Kidney epithelial cell (primary cell): ENCODE measurements around the gene DLGAP1. TPM values are rescaled to one million over a fixed set of nuclear protein-coding genes. Genes with fewer than 3 reads are reported as not detected.

Source experiments
- DNase-seq: peaks from one replicate; pipeline ENCODE4 v3.0.0-alpha.2; 2010; ENCODE audit warnings: low read depth
- H3K27me3 ChIP-seq: 2 replicates; pipeline ENCODE4 v1.6.0; 2011; ENCODE audit warnings: low read length; ENCODE audit not compliant: control insufficient read depth, insufficient read depth
- H3K36me3 ChIP-seq: 2 replicates; pipeline ENCODE4 v1.5.1; 2011; ENCODE audit warnings: low read length; ENCODE audit not compliant: control insufficient read depth, insufficient read depth
- H3K4me3 ChIP-seq: 2 replicates; pipeline ENCODE4 v1.5.1; 2011; ENCODE audit warnings: low read depth, mild to moderate bottlenecking, control low read depth, low read length
- total RNA-seq: library from RNA; depleted of rRNA; stranded (reverse); fragments of >200 nt; gene quantifications from 2 replicates; pipeline ENCODE4 v1.2.3, GENCODE V29; 2015
- TF ChIP-seq, protein P1 (sequence below): IDR thresholded peaks from 2 replicates; pipeline ENCODE4 v1.5.1; 2011; ENCODE audit warnings: mild to moderate bottlenecking, moderate library complexity, low read length, control low read depth, inconsistent platforms; ENCODE audit not compliant: insufficient read depth, poor library complexity, severe bottlenecking

The DLGAP1 gene
- total RNA-seq, 1 donor from 2014 or later = 2.6 TPM

DNA sequence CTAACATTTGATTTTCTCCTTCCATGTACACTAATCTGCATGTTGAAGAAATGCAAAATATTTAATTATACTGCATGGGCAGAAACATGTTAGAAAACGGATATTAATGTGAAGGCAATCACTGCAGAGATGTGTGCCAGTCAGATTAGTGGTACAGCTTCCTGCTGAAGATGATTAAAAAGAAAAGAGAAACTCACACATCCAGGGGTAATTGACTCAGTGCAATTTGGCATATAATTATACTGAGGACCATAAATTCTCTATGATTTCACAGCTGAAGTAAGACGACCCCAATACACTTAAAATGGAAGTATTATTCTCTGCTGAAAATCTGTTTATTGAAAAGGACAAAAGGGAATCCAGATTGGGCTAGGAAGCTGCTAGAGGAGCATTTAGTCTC is 761.7 kb downstream of the DLGAP1 start:
- H3K4me3 ChIP-seq = no peak overlapping the region
- DNase-seq = no peak
- no peaks in the 10 kb centered on the region for H3K36me3 ChIP-seq
- TF ChIP-seq, protein P1, sequence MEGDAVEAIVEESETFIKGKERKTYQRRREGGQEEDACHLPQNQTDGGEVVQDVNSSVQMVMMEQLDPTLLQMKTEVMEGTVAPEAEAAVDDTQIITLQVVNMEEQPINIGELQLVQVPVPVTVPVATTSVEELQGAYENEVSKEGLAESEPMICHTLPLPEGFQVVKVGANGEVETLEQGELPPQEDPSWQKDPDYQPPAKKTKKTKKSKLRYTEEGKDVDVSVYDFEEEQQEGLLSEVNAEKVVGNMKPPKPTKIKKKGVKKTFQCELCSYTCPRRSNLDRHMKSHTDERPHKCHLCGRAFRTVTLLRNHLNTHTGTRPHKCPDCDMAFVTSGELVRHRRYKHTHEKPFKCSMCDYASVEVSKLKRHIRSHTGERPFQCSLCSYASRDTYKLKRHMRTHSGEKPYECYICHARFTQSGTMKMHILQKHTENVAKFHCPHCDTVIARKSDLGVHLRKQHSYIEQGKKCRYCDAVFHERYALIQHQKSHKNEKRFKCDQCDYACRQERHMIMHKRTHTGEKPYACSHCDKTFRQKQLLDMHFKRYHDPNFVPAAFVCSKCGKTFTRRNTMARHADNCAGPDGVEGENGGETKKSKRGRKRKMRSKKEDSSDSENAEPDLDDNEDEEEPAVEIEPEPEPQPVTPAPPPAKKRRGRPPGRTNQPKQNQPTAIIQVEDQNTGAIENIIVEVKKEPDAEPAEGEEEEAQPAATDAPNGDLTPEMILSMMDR = no peak
- H3K27me3 ChIP-seq = no peaks in the 10 kb centered on the region

GRCh38 chr18:3692691-3693090 is 762.4 kb downstream of the DLGAP1 start:
- no peaks in the 10 kb centered on the region for H3K27me3 ChIP-seq
- H3K4me3 ChIP-seq = no peak overlapping the region
- TF ChIP-seq, protein P1 = no peak
- no peak for DNase-seq
- no peaks in the 10 kb centered on the region for H3K36me3 ChIP-seq

GRCh38 chr18:3692113-3692621 is 762.9 kb downstream of the DLGAP1 start:
- Histone ChIP-seq H3K27me3 (no peaks in the 10 kb centered on the region), H3K4me3 (no peak overlapping the region), H3K36me3 (no peaks in the 10 kb centered on the region)
- no peak for DNase-seq
- TF ChIP-seq, protein P1 = no peak

DNA sequence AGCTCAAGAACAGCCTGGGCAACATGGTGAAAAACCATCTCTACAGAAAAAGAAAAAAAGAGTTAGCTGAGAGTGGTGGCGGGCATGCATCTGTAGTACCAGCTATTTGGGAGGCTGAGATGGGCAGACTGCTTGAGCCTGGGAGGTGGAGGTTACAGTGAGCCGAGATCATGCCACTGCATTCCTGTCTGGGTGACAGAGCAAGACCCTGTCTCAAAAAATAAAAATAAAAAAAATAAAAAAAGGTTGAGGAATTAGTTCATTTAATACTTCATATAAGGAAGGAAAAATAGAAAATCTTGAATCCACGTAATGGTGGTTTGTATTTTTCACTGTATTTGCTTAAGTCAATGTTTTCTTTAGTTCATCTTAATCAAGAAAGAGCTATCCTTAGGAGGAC is 763.4 kb downstream of the DLGAP1 start:
- TF ChIP-seq, protein P1 = no peak
- no peak overlapping the region for H3K4me3 ChIP-seq
- H3K36me3 ChIP-seq = no peaks in the 10 kb centered on the region
- no peak for DNase-seq
- H3K27me3 ChIP-seq = no peaks in the 10 kb centered on the region

DNA sequence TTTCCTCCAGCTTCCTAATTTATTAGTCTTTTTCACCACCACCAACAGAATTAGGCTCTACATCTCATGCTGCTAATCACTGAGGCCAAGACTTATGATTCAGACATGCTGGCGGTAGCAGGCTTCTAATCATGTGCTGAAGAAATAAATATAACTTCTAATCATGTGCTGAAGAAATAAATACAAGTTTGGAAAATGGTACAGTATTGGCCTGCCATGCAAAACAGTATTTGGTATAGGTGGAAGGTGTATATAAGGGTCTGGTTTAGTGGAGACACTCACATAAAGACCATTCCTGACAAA is 764.4 kb downstream of the DLGAP1 start:
- TF ChIP-seq, protein P1 = no peak
- H3K36me3 ChIP-seq = no peaks in the 10 kb centered on the region
- no peak for DNase-seq
- H3K27me3 ChIP-seq = no peaks in the 10 kb centered on the region
- H3K4me3 ChIP-seq = no peak overlapping the region

GRCh38 chr18:3689986-3690763 is 764.9 kb downstream of the DLGAP1 start:
- Histone ChIP-seq H3K27me3 (no peaks in the 10 kb centered on the region), H3K4me3 (no peak overlapping the region), H3K36me3 (no peaks in the 10 kb centered on the region)
- TF ChIP-seq, protein P1 = no peak
- DNase-seq = no peak
